Bone marrow (tissue), 2 donors: Measurements from ENCODE around the gene EIF4G1.
"Not testable (repeated sequence)": the region's sequence is repeated elsewhere in the genome, so short reads cannot be mapped to it uniquely, and the experiment has no call there.

Source experiments
- DNase-seq, 2 donors: peaks; one replicate each; lab custom pipeline; 2025; lab: John Stamatoyannopoulos, UW

EIF4G1 gene

DNA sequence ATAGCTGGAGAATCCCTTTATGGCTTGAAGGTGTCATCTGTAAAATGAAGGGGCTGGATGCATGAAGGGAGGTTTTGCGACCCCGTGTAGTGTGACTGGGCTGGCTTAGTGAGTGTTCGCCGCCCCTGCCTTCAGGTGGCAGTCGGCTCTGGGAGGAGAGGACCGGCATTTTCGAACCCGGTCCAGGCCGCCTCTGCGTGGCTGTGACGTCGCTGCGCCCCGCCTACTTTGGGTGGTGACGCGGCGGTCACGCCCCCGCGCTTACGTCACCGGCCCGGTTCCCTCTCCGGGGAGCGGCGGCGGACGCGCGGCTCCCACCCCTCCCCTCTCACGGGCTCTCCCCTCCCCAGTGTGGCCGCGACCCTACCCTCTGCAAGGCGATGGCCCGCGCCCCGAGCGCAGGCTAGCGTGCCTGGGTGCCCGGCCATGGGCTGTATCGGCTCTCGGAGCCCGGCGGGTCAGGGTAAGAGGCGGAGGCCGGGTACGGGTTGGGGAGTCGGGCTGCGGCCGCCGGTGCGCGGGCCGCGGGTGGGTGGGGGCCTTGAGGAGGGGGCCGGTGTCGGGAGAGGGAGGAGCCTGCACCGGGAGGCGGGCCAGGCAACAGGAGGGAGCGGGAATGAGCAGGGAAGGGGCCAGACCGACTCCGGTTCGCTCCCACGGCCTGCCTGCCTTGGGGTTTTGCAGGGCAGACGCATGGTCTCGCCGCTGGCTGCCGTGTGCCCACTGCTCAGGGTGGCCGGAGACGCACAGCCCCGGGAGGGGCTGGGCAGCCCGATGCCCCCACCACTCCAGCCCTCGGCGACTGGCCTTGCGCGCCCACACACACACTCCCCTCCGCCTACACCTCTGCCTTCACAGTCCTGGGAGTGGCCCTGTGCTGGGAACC lies 21.5 kb downstream of the EIF4G1 start:
- DNase-seq = peak; percentile 45 to 82

DNA sequence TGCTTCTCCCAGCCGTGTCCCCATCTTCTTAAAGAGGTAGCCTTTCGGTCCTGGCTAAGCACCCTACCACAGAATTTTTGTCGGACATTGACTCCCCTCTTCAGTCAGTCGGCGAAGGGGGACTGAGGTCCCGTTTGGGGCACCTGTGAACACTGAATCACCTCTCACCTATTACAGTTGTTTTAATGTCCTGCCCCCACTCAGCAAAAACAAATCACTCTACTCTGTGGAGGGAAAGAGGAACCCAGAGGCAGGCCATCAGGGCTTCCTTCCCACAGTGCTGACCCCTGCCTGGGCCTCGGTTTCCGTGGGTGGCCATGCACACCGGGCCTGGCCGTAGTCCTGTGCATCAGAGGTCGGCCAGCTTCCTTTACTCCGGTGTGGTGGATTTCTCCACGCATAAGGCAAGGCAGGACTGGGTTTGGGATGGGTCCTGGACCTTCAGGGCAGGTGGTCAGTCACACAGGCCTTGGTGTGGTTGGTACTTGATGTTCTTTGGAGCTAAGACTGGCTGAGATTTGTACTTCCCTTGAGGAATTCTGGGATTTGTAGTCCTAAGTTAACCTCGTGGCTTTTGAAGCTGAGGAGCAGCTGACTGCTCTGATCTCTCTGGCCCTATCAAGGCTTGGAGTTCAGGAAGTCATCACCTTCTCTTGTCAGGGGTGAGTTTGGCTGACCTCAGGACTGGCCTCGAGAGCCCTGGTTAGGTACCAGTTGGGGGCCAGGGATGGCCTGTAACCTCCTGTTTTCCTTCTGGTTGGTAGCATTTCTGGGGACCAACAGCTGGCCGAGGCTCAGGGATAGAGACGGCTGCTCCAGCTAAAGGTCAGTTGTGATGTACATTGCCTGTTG lies 22.4 kb downstream of the EIF4G1 start:
- no peak for DNase-seq

DNA sequence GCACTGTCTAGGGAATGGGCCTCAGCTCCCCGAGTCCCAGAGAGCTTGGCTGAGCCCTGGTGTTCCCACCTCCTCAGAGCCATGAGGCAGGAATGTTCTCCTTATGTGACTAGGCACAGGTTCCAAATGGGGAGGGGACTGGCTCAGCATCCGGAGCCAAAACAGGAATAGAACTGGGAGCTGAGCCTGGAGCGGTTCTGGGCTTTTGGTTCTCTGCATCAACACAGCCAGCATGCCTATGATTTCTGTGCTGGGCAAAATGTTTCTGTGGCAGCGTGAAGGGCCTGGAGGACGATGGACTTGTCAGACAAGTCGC lies 23.0 kb downstream of the EIF4G1 start, which contains the start of gene FAM131A:
Gene FAM131A (plus strand): TSS at position 202 of the 316 bp plus-strand sequence. CDS start 31 bp downstream, at position 233.
- no peak for DNase-seq

DNA sequence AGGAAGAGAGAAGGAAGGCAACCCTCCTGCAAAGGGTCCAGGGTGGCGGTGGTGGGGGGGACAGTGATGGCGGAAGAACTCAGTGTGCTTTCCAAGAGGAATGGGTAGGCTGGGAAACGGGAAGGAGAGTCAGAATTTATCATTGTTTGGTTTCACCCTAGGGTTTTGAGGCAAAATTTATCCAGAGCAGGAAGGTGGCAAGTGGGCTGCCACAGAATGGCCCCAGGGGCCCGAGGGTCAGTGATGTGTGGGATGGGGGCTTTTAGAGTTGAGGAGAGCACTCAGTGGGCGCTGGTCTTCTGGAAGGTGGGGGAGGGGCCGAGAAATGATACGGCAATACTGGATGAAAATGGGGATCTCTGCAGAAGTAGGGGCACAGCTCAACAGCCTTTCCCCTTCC lies 23.6 kb downstream of the EIF4G1 start:
- no peak for DNase-seq

DNA sequence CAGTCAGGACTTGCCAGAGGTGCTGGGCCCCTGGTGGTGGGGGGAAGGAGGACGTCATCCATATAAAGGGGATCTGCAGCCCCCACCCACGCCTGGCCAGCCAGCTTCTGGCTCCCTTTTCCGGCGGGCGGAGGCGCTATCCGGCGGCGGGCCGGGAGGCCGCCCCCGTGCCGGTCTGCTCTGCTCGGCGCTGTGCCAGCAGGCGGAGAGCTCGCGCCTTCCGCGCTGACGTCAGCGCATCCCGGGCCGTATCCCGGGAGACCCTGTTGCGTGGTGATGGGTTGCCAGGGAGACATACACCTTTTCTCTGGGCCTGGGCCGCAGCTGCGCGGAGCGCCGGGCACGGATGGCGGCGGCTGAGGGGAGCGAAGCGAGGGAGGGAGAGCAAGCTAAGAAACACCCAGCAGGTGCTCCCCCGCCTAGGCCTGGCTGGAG lies 24.1 kb downstream of the EIF4G1 start:
- no peak for DNase-seq

DNA sequence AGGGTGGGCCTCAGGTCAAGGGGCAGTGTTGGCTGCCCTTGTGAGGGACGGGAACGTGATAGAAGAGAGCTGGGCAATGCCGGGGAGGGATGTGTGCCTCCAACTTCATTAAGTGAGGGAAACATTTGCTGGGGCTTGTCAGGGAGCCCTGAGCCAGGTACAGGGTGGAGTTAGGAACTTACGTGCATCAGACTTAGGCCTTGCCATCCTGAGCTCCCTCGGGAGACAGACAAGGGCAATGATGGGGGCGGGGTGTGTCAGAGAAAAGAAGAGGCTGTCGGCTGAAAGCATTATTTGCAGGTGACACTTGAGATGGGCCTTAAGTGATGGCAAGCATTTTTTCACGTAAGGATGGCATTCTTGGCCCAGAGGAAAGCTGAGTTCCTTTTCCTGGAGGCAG lies 24.6 kb downstream of the EIF4G1 start:
- DNase-seq = no peak

DNA sequence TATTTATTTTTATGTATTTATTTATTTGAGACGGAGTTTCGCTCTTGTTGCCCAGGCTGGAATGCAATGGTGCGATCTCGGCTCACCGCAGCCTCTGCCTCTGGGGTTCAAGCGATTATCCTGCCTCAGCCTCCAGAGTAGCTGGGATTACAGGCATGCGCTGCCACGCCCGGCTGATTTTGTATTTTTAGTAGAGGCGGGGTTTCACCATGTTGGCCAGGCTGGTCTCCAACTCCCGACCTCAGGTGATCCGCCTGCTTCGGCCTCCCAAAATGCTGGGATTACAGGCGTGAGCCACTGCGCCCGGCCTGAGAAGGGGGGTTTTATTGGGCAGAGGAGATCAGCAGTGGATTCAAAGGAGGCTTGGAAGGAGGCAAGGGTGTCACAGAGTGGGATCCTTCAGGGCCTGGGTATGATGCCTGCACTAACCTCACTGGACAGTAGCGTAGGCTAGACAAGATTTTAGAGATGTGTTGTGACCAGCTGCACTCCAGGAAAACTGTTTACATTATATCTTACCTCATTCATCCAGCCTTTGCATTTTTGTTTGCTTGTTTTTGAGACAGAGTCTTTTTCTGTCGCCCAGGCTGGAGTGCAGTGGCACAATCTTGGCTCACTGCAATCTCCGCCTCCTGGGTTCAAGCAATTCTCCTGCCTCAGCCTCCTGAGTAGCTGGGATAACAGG lies 25.2 kb downstream of the EIF4G1 start:
- DNase-seq = not testable (repeated sequence)

DNA sequence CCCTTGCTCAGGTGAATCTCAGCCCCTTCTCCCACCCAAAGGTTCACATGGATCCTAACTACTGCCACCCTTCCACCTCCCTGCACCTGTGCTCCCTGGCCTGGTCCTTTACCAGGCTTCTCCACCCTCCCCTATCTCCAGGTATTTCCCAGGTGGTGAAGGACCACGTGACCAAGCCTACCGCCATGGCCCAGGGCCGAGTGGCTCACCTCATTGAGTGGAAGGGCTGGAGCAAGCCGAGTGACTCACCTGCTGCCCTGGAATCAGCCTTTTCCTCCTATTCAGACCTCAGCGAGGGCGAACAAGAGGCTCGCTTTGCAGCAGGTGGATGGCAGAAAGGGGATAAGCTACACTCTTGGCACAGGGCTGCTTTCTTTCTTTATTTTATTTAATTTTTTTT lies 27.5 kb downstream of the EIF4G1 start:
- DNase-seq = no peak

DNA sequence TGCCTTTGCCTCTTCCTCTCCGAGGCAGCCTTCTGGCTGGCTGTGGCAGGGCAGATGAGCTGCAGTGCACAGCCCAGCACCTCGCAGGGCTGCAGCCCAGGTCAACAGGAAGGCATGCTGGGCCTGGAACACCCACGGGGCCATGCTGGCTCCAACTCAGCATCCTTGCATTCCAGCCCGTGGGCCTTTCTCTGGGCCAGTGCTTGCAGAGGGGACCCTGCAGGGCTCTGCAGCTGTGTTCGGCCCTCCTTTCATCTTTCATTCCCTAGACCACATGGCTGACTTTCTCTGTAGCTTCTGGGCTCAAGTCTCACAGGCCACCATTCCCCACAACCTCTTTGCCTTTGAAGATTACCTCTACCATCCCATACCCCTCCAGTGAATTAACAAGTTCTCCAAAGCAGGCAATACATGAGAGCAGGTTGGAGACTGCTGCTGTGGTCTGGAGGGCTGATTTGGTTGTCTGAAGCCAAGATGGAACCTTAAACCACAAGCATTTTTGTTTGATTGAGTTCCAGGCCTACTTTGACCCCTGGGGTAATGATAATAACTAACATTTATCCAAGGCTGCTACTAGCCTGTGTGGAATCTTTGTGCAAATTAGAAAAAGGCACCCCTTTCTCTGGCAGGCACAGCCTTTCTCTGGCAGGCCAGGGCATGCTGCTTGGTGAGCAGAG lies 28.9 kb downstream of the EIF4G1 start:
- DNase-seq = no peak

DNA sequence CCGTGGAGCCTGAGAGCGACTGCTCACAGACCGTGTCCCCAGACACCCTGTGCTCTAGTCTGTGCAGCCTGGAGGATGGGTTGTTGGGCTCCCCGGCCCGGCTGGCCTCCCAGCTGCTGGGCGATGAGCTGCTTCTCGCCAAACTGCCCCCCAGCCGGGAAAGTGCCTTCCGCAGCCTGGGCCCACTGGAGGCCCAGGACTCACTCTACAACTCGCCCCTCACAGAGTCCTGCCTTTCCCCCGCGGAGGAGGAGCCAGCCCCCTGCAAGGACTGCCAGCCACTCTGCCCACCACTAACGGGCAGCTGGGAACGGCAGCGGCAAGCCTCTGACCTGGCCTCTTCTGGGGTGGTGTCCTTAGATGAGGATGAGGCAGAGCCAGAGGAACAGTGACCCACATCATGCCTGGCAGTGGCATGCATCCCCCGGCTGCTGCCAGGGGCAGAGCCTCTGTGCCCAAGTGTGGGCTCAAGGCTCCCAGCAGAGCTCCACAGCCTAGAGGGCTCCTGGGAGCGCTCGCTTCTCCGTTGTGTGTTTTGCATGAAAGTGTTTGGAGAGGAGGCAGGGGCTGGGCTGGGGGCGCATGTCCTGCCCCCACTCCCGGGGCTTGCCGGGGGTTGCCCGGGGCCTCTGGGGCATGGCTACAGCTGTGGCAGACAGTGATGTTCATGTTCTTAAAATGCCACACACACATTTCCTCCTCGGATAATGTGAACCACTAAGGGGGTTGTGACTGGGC lies 30.3 kb downstream of the EIF4G1 start:
- DNase-seq = no peak

DNA sequence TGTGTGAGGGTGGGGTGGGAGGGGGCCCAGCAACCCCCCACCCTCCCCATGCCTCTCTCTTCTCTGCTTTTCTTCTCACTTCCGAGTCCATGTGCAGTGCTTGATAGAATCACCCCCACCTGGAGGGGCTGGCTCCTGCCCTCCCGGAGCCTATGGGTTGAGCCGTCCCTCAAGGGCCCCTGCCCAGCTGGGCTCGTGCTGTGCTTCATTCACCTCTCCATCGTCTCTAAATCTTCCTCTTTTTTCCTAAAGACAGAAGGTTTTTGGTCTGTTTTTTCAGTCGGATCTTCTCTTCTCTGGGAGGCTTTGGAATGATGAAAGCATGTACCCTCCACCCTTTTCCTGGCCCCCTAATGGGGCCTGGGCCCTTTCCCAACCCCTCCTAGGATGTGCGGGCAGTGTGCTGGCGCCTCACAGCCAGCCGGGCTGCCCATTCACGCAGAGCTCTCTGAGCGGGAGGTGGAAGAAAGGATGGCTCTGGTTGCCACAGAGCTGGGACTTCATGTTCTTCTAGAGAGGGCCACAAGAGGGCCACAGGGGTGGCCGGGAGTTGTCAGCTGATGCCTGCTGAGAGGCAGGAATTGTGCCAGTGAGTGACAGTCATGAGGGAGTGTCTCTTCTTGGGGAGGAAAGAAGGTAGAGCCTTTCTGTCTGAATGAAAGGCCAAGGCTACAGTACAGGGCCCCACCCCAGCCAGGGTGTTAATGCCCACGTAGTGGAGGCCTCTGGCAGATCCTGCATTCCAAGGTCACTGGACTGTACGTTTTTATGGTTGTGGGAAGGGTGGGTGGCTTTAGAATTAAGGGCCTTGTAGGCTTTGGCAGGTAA lies 31.1 kb downstream of the EIF4G1 start:
- DNase-seq = peak in 1 of 2 donors; percentile 18

DNA sequence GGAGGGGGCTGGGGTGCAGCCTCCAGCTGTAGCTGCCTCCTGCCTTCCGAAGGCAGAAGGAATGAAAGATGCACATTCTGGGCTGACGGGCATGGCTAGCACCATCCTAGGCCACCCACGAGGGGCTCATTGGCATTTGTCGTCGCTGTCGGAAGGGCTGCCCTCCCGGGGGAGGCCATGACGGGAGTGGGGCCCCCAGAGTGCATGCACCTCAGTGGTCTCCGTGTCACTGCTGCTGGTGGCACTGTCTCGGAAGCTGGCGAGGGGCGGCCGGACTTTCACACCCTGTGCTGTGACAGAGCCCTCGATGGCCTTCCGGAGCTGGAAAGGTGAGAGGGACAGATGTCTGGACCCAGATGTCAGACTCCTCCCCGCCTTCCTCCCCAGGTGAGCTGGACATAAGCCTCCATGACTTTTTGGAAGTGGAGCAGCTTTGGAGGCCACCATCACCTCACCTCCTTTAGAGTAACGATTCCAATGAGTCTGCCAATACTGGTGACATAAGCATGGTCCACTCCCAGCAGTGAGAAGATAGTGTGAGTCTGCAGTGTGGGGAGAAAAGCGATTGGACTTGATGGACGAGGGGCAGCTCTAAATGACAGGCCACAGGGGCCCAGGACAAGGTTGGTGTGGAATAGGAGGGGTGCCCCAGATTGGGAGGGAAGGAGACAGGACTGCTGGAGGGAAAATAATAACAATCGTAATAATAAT lies 32.2 kb downstream of the EIF4G1 start:
- DNase-seq = no peak

DNA sequence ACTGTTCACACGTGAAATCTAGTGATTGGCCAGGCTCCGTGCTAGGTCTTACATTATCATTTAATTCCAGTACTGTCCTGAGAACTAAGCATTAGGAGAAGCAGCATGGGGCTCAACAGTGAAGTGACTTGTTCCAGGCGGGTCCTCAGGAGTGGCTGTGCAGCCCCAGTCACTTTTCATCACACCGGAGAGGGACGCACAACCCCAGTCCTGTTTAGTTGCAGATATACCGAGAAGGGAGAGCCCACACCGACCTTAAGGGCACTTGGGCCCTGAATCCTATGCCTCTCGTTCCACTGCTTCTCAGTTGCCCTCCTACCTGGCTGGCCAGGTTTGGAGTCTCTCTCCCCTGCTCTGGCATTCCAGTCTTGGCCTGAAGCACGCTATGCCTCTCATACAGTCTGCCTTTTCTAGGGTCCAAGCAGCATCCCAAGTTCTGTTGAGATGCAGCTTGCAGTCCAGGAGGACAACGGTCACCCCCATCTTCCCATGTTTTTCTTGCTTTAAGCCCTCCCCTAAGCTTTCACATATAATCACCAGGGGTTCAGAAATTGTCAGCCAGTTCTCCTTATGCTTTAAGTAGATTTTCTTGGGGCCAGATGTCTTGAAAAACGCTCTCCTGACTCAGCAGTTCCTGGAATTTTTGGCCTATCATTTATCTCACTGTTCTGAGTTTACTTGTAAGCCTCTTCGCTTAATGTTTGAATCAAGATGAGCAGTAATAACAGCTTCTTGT lies 33.1 kb downstream of the EIF4G1 start:
- peak in 1 of 2 donors; percentile 22 for DNase-seq

DNA sequence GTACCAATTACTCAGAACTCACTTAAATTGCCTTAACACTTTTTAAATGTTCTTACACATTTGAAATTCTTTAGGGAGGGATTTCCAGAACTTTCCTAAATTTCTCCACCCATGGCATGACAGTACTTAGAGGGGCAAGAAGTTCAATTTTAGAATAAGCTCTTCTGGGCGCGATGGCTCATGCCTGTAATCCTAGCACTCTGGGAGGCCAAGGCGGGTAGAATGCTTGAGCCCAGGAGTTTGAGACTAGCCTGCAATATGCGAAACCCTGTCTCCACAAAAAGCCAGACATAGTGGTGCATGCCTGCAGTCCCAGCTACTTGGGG lies 33.6 kb downstream of the EIF4G1 start:
- DNase-seq = no peak

DNA sequence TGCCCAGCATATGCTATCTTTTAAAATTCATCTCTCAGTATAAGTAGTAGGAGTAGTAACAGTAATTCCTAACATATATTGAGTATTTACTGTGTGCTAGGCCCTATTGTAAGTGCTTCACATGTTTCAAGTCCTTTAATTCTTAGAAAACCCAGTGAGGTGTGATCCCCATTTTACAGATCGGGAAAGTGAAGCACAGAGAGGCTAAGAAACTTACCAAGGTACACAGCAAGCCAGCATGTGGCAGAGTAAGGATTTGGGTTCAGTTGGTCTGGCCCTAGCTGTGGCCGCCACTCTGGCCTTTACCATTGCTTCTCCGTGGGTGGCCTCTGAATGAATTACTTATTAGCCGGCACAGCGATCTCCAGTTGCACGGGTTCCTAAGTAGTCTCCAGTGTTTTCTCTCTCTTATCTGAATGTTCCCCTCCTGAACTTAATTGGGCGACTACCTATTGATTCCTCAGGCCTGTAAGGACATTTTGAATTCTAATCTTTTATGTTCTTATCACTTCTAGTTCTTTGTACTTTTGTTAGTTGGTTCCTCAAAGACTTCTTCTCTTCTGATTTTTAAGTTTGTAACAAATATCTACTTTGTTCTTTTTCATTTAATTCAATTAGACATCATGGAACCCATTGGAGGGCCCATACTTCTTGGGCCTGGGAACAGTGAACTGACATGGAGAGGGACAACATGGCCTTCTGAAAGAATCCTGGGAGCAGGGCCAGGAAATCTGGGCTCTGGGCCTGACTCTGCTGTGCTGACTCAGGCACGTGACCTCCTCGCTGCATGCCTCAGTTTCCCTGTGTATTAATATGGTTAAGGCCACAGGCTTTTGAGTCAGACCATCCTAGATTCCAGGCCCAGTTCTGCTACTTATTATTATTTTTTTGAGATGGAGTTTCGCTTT lies 35.4 kb downstream of the EIF4G1 start:
- DNase-seq = no peak

DNA sequence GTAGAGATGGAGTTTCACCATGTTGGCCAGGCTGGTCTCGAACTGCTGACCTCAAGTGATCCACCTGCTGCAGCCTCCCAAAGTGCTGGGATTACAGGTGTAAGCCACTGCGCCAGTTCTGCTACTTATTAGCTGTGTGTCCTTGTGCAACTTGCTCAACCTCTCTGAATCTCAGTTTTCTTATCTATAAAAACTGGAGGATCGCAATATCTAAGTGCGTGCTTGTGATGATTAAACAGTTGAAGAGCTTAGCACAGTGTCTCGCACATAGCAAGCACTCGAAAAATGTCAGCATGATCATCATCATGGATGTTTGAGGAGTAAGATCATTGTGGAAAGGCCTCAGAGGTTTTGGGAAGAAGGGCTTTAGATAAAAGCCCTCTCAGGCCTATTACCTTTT lies 36.2 kb downstream of the EIF4G1 start:
- DNase-seq = no peak

DNA sequence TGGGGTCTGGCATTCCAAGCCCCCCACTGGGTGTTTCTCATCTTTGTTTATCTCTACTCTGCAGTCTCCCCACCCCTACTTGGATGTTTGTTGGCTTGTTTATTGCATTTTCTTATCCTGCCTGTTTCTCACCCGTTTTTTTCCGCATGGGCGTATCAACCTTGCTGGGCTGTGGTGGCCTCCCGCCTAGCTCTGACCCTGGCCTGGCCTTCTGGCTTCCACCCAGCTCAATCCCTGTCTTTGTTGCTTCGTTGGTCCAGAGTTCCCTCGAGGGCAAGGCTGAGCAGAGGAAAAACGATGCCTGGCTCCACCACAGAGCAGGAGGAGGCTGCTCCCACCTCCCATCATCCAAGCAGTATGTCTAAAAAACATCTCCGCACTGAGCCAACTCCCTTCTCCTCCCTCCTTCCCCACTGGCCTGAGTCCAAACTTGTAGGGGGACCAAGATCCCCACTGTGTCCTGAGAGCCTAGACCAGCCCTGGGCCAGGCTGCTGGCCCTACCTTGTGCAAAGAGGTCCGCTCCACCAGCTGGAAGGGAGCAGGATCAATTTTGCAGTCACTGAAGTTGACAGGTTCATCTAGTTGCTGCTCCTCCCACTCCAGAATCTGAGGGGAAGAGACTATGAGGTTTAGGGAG lies 37.2 kb downstream of the EIF4G1 start:
- DNase-seq = no peak
